PC-3 (cell line): ENCODE measurements around the gene ESRRG.

Experiments
- CTCF ChIP-seq: fragments of 300-600 bp; sonication (generic); conservative IDR thresholded peaks from 2 replicates; pipeline ENCODE4 v1.5.1; 2017; ENCODE audit warnings: antibody characterized with exemption, low read depth, mild to moderate bottlenecking, low read length
- EZH2 ChIP-seq: fragments of 300-600 bp; sonication (generic); IDR thresholded peaks from one replicate; pipeline ENCODE4 v1.6.1; 2017; ENCODE audit warnings: antibody characterized with exemption, mild to moderate bottlenecking, low read length; ENCODE audit not compliant: unreplicated experiment
- EZH2phosphoT487 ChIP-seq: fragments of 300-600 bp; sonication (generic); IDR thresholded peaks from 2 replicates; pipeline ENCODE4 v1.6.1; 2018; ENCODE audit warnings: mild to moderate bottlenecking, antibody characterized with exemption, low read length, borderline replicate concordance

GRCh38 chr1:216749232-216749631 is 26.0 kb upstream of the ESRRG start:
- TF ChIP-seq CTCF (no peak), EZH2 (no peak), EZH2phosphoT487 (no peak)
